ENCODE results near the gene APOF.

DNA sequence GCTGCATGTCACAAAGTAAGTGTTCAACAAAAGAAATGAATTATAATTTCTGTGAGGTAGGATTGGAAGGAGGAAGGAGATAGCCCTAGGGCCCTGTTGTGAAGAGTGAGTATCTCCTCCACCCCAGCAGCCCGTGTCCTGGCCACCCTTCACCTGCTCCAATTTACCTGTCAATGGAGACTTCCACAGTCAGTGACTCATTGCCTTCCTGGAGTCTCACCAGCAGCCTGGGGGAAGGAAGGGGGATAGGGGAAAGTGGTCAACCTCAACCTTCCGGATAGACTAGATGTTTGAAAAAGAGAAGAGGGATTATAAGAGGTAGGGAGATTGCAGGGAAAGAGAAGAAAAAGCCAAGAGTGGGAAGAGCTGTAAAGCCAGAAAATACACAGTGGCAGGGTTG lies 12.0 kb downstream of the APOF start:
- TF ChIP-seq, protein P1, sequence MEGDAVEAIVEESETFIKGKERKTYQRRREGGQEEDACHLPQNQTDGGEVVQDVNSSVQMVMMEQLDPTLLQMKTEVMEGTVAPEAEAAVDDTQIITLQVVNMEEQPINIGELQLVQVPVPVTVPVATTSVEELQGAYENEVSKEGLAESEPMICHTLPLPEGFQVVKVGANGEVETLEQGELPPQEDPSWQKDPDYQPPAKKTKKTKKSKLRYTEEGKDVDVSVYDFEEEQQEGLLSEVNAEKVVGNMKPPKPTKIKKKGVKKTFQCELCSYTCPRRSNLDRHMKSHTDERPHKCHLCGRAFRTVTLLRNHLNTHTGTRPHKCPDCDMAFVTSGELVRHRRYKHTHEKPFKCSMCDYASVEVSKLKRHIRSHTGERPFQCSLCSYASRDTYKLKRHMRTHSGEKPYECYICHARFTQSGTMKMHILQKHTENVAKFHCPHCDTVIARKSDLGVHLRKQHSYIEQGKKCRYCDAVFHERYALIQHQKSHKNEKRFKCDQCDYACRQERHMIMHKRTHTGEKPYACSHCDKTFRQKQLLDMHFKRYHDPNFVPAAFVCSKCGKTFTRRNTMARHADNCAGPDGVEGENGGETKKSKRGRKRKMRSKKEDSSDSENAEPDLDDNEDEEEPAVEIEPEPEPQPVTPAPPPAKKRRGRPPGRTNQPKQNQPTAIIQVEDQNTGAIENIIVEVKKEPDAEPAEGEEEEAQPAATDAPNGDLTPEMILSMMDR (tag by site-specific recombination; IDR thresholded peaks at IDR 0.05), result no peak
- TF ChIP-seq ZNF335 (tag by site-specific recombination; conservative IDR thresholded peaks at IDR 0.05) (no peak), ZIC2 (tag by site-specific recombination; IDR thresholded peaks at IDR 0.05) (no peak)
